Measurements from ENCODE around the gene KRTAP2-1.

GRCh38 chr17:41037853-41038350 is 9.2 kb downstream of the KRTAP2-1 start:
- TF ChIP-seq POLR2A (IDR thresholded peaks at IDR 0.05) (no peak), EP300 (IDR thresholded peaks at IDR 0.05) (no peak)
- TF ChIP-seq, protein P1, sequence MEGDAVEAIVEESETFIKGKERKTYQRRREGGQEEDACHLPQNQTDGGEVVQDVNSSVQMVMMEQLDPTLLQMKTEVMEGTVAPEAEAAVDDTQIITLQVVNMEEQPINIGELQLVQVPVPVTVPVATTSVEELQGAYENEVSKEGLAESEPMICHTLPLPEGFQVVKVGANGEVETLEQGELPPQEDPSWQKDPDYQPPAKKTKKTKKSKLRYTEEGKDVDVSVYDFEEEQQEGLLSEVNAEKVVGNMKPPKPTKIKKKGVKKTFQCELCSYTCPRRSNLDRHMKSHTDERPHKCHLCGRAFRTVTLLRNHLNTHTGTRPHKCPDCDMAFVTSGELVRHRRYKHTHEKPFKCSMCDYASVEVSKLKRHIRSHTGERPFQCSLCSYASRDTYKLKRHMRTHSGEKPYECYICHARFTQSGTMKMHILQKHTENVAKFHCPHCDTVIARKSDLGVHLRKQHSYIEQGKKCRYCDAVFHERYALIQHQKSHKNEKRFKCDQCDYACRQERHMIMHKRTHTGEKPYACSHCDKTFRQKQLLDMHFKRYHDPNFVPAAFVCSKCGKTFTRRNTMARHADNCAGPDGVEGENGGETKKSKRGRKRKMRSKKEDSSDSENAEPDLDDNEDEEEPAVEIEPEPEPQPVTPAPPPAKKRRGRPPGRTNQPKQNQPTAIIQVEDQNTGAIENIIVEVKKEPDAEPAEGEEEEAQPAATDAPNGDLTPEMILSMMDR (IDR thresholded peaks at IDR 0.05) = no peak

Measured in tibial nerve (tissue), 4 donors.